B cell (primary cell): ENCODE measurements around the gene NKAIN2. TPM values are rescaled to one million over a fixed set of nuclear protein-coding genes. Genes with fewer than 3 reads are reported as not detected.

Experiments
- ATAC-seq: fragments of 200-7000 bp; cut with Tn5 transposase; one replicate; pipeline ENCODE4 v1.10.0; 2021; ENCODE audit warnings: low read depth, mild to moderate bottlenecking, moderate number of reproducible peaks, moderate library complexity
- CTCF ChIA-PET: fragments of 350-600 bp; sonication (Branson Sonifier 250); formaldehyde crosslinking; loops from one replicate; lab custom pipeline; 2021; ENCODE audit warnings: antibody characterized with exemption, inconsistent platforms; lab: Charles Lee
- POLR2A ChIA-PET: fragments of 350-600 bp; sonication (Branson Sonifier 250); formaldehyde crosslinking; loops from one replicate; lab custom pipeline; 2021; ENCODE audit warnings: antibody characterized with exemption; lab: Charles Lee
- DNase-seq: peaks from one replicate; pipeline ENCODE4 v3.0.0; 2013
- H2AFZ ChIP-seq: 2 replicates; pipeline ENCODE4 v1.6.1; 2012; ENCODE audit warnings: mild to moderate bottlenecking, low read depth, low read length; ENCODE audit not compliant: insufficient read depth, poor library complexity, severe bottlenecking
- H3K27ac ChIP-seq, 2 donors: 1 replicate in 1 of 2; 2 replicates in 1 of 2; pipeline ENCODE4 v1.5.1; 2012 to 2013; ENCODE audit warnings: low read length in 2 of 2, mild to moderate bottlenecking in 2 of 2, moderate library complexity in 1 of 2
- H3K27me3 ChIP-seq, 4 experiments: fragments of 200-600 bp in 1 of 4; sonication (generic) in 1 of 4; replicated peaks in 1 of 4; 1 replicate in 2 of 4; 2 replicates in 2 of 4; pipeline versions ENCODE4 v1.6.1 to v1.7.0; 2013 to 2016; ENCODE audit warnings: low read length in 3 of 4, mild to moderate bottlenecking in 2 of 4, mixed read lengths in 1 of 4, moderate library complexity in 1 of 4; ENCODE audit not compliant: insufficient read depth in 4 of 4, control insufficient read depth in 3 of 4; ENCODE audit errors: control extremely low read depth in 1 of 4
- H3K36me3 ChIP-seq, 2 experiments: replicated peaks in 1 of 2; 1 replicate in 1 of 2; 2 replicates in 1 of 2; pipeline versions ENCODE4 v1.6.1 to v1.7.1; 2013; ENCODE audit warnings: low read length in 1 of 2; ENCODE audit not compliant: insufficient read depth in 2 of 2, control insufficient read depth in 1 of 2; ENCODE audit errors: control extremely low read depth in 1 of 2, extremely low read depth in 1 of 2
- H3K4me1 ChIP-seq, 2 donors: fragments of 200-600 bp in 1 of 2; sonication (generic) in 1 of 2; 1 replicate in 1 of 2; 2 replicates in 1 of 2; pipeline versions ENCODE4 v1.5.1 to v1.6.1; 2013 to 2017; ENCODE audit warnings: low read length in 2 of 2; ENCODE audit not compliant: control insufficient read depth in 2 of 2, insufficient read depth in 2 of 2
- H3K4me2 ChIP-seq: replicated peaks from 2 replicates; pipeline ENCODE3; 2012; ENCODE audit warnings: mild to moderate bottlenecking, low read depth, low read length; ENCODE audit not compliant: poor library complexity, severe bottlenecking
- H3K4me3 ChIP-seq, 5 experiments: fragments of 200-600 bp in 1 of 5; sonication (generic) in 1 of 5; 1 replicate in 3 of 5; 2 replicates in 2 of 5; pipeline versions ENCODE4 v1.5.1 to v1.7.0; 2011 to 2016; ENCODE audit warnings: low read length in 4 of 5, mild to moderate bottlenecking in 4 of 5, low read depth in 2 of 5, control low read depth in 1 of 5, moderate library complexity in 1 of 5; ENCODE audit not compliant: insufficient read depth in 1 of 5; ENCODE audit errors: control extremely low read depth in 1 of 5, extremely low read depth in 1 of 5
- H3K79me2 ChIP-seq: fragments of 200-600 bp; sonication (generic); one replicate; pipeline ENCODE4 v1.6.0; 2016; ENCODE audit warnings: low read length; ENCODE audit not compliant: control insufficient read depth, insufficient read depth
- H3K9ac ChIP-seq: fragments of 200-600 bp; sonication (generic); 2 replicates; pipeline ENCODE4 v1.6.1; 2017; ENCODE audit warnings: mild to moderate bottlenecking, low read length, moderate library complexity
- H3K9me3 ChIP-seq, 3 donors: one replicate each; pipeline versions ENCODE4 v1.6.1 to v1.7.1; 2013; ENCODE audit warnings: low read length in 2 of 3; ENCODE audit not compliant: control insufficient read depth in 2 of 3, insufficient read depth in 1 of 3; ENCODE audit errors: control extremely low read depth in 1 of 3
- H4K20me1 ChIP-seq: 2 replicates; pipeline ENCODE4 v1.6.0; 2012; ENCODE audit warnings: mild to moderate bottlenecking, low read length; ENCODE audit not compliant: insufficient read depth, control insufficient read depth, poor library complexity, severe bottlenecking
- H3K27ac Mint-ChIP-seq: one replicate; pipeline ENCODE4 v1.8.0; 2021; ENCODE audit warnings: mixed read lengths
- H3K27me3 Mint-ChIP-seq: one replicate; pipeline ENCODE4 v1.8.0; 2021; ENCODE audit warnings: mixed read lengths
- H3K4me1 Mint-ChIP-seq: one replicate; pipeline ENCODE4 v1.8.0; 2021; ENCODE audit warnings: mixed read lengths
- H3K4me3 Mint-ChIP-seq: one replicate; pipeline ENCODE4 v1.8.0; 2021; ENCODE audit warnings: mixed read lengths
- H3K9me3 Mint-ChIP-seq: one replicate; pipeline ENCODE4 v1.8.0; 2022; ENCODE audit warnings: mixed read lengths; ENCODE audit not compliant: insufficient read depth
- EZH2 ChIP-seq: IDR thresholded peaks from 2 replicates; pipeline ENCODE4 v1.6.1; 2012; ENCODE audit warnings: borderline replicate concordance, low read depth, mild to moderate bottlenecking, moderate library complexity, low read length; ENCODE audit not compliant: insufficient read depth, poor library complexity, severe bottlenecking
- WGBS: methylation state at CpG from one replicate; pipeline ENCODE4 v1.1.5; 2013; ENCODE audit warnings: missing lambda C conversion rate; ENCODE audit not compliant: insufficient coverage; 5-methylcytosine and 5-hydroxymethylcytosine counted together
- intact Hi-C: fragments of 100-400 bp; cut with micrococcal nuclease; formaldehyde crosslinking; loops from one replicate; pipeline ENCODE4 v1.10.0; 2022
- polyA plus RNA-seq: library from polyadenylated mRNA; depleted of rRNA; stranded (reverse); fragments of >200 nt; gene quantifications from 2 replicates; pipeline ENCODE4 v1.2.3, GENCODE V29; 2012
- total RNA-seq, 2 donors: library from RNA; stranded (reverse); fragments of 120-200 nt in 1 of 2; gene quantifications; 1 replicate in 1 of 2; 2 replicates in 1 of 2; pipeline versions ENCODE4 v1.2.3 to v1.2.4, GENCODE V29; 2013 to 2022
- TF ChIP-seq, protein P1 (sequence below): fragments of 200-600 bp; IDR thresholded peaks from one replicate; pipeline ENCODE4 v1.8.0; 2022; ENCODE audit warnings: antibody characterized with exemption, mild to moderate bottlenecking

NKAIN2 gene
- total and polyA plus RNA-seq, 2 donors (not counting 1 experiment from before 2014, with no cell fraction given) = not detected

DNA sequence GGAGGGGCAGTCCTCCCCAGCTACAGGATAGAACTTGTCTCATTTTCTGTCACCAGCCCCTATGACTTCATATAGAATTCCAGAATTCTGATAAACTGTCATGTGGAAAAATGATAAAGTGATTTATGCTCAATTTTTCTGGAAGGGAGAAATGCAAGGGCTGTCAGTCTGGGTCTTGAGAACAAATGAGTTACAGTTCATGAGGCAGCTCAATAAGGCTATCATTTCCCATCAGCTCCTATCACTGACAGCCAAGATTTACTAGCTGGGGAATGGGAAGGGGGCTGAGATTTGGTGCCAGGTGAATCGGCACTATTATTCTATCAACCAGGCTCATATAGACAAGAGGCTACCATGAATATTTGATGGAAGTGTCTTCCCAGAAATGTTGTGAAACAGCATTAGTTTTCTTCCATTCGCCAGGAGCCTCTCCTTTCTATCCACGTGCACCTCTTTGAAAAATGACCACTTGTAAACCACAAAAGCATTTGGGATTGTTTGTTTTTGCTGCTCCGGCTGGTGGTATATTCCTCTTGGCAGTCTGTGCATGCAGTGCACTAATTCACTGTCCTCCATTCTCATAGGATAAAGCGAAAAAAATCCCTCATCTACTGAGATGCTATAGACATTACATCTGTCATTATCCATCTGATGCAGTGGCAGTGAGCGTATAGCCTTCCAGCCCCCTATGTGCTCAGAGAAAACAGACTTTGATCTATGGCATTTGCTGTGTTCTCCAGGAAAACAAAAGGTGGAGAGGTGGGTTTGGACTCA lies 629.9 kb downstream of the NKAIN2 start:
- no peak overlapping the region for H3K9ac ChIP-seq
- no peaks in the 10 kb centered on the region for H3K27me3 ChIP-seq
- H3K36me3 ChIP-seq = no peaks in the 10 kb centered on the region
- Mint-ChIP-seq H3K4me3 (no peak overlapping the region), H3K9me3 (no peaks in the 10 kb centered on the region), H3K27ac (no peak overlapping the region), H3K4me1 (no peaks in the 10 kb centered on the region), H3K27me3 (no peaks in the 10 kb centered on the region)
- intact Hi-C loops = no loop called here
- ChIA-PET CTCF (no interaction called here), POLR2A (no interaction called here)
- H3K27ac ChIP-seq = no peak overlapping the region
- DNase-seq (no peak), ATAC-seq (no peak)
- no peak overlapping the region for H3K4me2 ChIP-seq
- no peaks in the 10 kb centered on the region for H3K4me1 ChIP-seq
- no peak overlapping the region for H2AFZ ChIP-seq
- no peak overlapping the region for H3K4me3 ChIP-seq
- no peaks in the 10 kb centered on the region for H3K9me3 ChIP-seq
- H4K20me1 ChIP-seq = no peaks in the 10 kb centered on the region
- H3K79me2 ChIP-seq = no peaks in the 10 kb centered on the region
- WGBS = 89% methylated on average over 4 of the region's 6 CpGs
- no peak for TF ChIP-seq EZH2
- TF ChIP-seq, protein P1, sequence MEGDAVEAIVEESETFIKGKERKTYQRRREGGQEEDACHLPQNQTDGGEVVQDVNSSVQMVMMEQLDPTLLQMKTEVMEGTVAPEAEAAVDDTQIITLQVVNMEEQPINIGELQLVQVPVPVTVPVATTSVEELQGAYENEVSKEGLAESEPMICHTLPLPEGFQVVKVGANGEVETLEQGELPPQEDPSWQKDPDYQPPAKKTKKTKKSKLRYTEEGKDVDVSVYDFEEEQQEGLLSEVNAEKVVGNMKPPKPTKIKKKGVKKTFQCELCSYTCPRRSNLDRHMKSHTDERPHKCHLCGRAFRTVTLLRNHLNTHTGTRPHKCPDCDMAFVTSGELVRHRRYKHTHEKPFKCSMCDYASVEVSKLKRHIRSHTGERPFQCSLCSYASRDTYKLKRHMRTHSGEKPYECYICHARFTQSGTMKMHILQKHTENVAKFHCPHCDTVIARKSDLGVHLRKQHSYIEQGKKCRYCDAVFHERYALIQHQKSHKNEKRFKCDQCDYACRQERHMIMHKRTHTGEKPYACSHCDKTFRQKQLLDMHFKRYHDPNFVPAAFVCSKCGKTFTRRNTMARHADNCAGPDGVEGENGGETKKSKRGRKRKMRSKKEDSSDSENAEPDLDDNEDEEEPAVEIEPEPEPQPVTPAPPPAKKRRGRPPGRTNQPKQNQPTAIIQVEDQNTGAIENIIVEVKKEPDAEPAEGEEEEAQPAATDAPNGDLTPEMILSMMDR = no peak

DNA sequence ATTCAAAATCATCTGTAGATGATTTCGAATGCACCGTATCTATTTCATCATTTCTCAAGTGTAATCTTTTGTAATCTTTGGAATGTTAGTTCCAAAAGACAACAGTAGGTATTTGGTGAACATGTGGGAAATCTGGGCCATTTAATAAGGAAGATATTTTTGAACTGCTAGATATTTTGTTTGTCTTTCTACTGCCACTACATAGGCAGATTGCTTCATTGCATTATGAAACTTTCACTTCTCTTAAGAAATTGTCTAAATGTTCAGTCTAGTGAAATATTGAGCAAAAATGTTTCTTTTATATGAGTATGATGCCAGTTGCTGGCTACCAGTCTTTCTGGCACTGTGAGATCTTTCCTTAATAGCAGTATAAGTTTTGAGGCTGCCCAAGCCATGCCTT lies 630.8 kb downstream of the NKAIN2 start:
- no CpG with 5 or more reads among the region's 2 CpGs for WGBS
- Histone ChIP-seq H3K27ac (no peak overlapping the region), H4K20me1 (no peaks in the 10 kb centered on the region), H3K79me2 (no peaks in the 10 kb centered on the region), H3K4me2 (no peak overlapping the region), H3K36me3 (no peaks in the 10 kb centered on the region), H3K9ac (no peak overlapping the region), H3K9me3 (no peaks in the 10 kb centered on the region), H3K4me3 (no peak overlapping the region), H3K4me1 (no peaks in the 10 kb centered on the region), H3K27me3 (no peaks in the 10 kb centered on the region), H2AFZ (no peak overlapping the region)
- ATAC-seq (no peak), DNase-seq (no peak)
- H3K4me3 Mint-ChIP-seq = no peak overlapping the region
- H3K4me1 Mint-ChIP-seq = no peaks in the 10 kb centered on the region
- no peak overlapping the region for H3K27ac Mint-ChIP-seq
- H3K9me3 Mint-ChIP-seq = no peaks in the 10 kb centered on the region
- POLR2A ChIA-PET = no interaction called here
- CTCF ChIA-PET = no interaction called here
- H3K27me3 Mint-ChIP-seq = no peaks in the 10 kb centered on the region
- TF ChIP-seq EZH2 = no peak
- TF ChIP-seq, protein P1 = no peak
- intact Hi-C loops = no loop called here
